Mucosa of descending colon (tissue), 3 donors: ENCODE measurements around the gene GGNBP2. TPM values are rescaled to one million over a fixed set of nuclear protein-coding genes. Genes with fewer than 3 reads are reported as not detected.

Experiments
- ATAC-seq: fragments of 200-7000 bp; cut with Tn5 transposase; one replicate; pipeline ENCODE4 v1.9.1; 2020; ENCODE audit warnings: mild to moderate bottlenecking, moderate library complexity
- DNase-seq, 3 donors: peaks; one replicate each; pipeline ENCODE4 v3.0.0-alpha.2; 2020
- H3K36me3 ChIP-seq: fragments of 200-600 bp; one replicate; pipeline ENCODE4 v1.8.0; 2021; ENCODE audit warnings: low read depth, mild to moderate bottlenecking
- H3K4me1 ChIP-seq: fragments of 200-600 bp; one replicate; pipeline ENCODE4 v1.8.0; 2021; ENCODE audit warnings: low read depth, mild to moderate bottlenecking
- H3K4me3 ChIP-seq: fragments of 200-600 bp; one replicate; pipeline ENCODE4 v1.8.0; 2021; ENCODE audit warnings: mild to moderate bottlenecking
- H3K9me3 ChIP-seq: fragments of 200-600 bp; one replicate; pipeline ENCODE4 v1.8.0; 2021; ENCODE audit warnings: mild to moderate bottlenecking
- intact Hi-C, 2 donors: fragments of 100-400 bp; cut with DNase I in 1 of 2; cut with micrococcal nuclease in 1 of 2; formaldehyde crosslinking; loops; one replicate each; pipeline versions ENCODE4 v1.11.0 to v1.11.1; 2022; cut with DNase I, micrococcal nuclease
- total RNA-seq, 3 donors: library from RNA; stranded (reverse); fragmentation: NEBNext Ultra II Directional in 2 of 3; extraction: Animal tissue kit (Norgen Biotek cat#: 25700) in 2 of 3; gene quantifications; one replicate each; pipeline versions ENCODE4 v1.2.1 to v1.2.4, GENCODE V29; 2021 to 2023
- TF ChIP-seq, protein P1 (sequence below): fragments of 200-600 bp; IDR thresholded peaks from one replicate; pipeline ENCODE4 v1.8.0; 2022; ENCODE audit warnings: antibody characterized with exemption, mild to moderate bottlenecking
- donor health status: DM: no; HTN: no; CAD: no; lungs with moderate emphysema.
- donor health status: DM: no; HTN: no; CAD: no.
- donor health status: DM: no; HTN: yes; CAD: no.

Gene GGNBP2
- total RNA-seq, 3 donors from 2014 or later, result 80.4 to 93.4 (median 90.7) TPM

DNA sequence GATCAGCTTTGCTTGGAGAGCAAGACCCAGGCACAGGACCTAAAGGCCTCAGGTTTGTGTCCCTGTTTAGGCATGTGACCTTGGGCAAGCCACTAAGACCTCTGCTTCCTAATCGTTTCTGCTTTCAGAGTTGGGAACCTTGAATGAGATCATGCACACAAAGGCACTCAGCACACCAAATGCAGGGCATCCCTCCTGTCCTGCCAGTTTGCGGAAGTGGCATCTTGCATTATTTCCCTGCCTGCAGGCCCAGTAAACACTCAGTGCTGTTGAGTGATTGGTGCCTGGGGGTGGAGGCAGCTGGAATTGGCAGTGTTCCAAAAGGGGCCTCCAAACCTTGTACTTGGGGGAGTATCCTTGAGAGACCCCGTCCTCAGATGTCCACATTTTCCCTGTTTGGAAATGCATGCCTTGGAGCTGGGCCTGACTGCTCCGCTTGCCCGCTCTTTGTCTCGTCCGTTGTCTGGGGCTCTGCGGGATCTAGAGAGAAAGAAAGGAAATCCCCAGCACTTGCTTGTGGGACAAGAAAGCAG lies 85.3 kb downstream of the GGNBP2 start:
- Histone ChIP-seq H3K9me3 (no peaks in the 10 kb centered on the region), H3K36me3 (no peaks in the 10 kb centered on the region), H3K4me3 (no peak overlapping the region), H3K4me1 (no peaks in the 10 kb centered on the region)
- DNase-seq (no peak), ATAC-seq (no peak)
- TF ChIP-seq, protein P1, sequence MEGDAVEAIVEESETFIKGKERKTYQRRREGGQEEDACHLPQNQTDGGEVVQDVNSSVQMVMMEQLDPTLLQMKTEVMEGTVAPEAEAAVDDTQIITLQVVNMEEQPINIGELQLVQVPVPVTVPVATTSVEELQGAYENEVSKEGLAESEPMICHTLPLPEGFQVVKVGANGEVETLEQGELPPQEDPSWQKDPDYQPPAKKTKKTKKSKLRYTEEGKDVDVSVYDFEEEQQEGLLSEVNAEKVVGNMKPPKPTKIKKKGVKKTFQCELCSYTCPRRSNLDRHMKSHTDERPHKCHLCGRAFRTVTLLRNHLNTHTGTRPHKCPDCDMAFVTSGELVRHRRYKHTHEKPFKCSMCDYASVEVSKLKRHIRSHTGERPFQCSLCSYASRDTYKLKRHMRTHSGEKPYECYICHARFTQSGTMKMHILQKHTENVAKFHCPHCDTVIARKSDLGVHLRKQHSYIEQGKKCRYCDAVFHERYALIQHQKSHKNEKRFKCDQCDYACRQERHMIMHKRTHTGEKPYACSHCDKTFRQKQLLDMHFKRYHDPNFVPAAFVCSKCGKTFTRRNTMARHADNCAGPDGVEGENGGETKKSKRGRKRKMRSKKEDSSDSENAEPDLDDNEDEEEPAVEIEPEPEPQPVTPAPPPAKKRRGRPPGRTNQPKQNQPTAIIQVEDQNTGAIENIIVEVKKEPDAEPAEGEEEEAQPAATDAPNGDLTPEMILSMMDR, result no peak
- intact Hi-C loops, result loop anchor here in 1 of 2 donors (10.0 kb wide), 1 partner anchor 425 kb away; no protein-coding TSS in a partner anchor

DNA sequence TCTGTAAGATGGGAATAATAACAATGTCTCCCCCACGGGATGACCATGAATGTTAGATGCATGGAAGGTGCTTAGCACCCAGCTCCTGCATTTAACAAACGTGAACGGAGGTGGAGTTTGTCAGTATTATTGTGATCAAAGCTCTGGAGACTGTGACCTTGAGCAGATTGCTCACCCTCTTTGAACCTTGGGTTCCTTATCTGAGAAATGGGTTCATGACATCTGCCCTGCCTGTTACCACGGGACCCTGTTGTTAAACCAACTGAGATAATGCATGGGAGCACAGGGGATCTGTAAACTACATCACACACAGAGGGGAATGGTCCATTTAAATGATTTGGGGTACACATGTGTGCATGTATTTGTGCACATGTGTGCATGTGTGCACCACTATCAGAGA lies 86.3 kb downstream of the GGNBP2 start:
- intact Hi-C loops, result no loop called here
- Histone ChIP-seq H3K4me1 (no peaks in the 10 kb centered on the region), H3K9me3 (no peaks in the 10 kb centered on the region), H3K4me3 (no peak overlapping the region), H3K36me3 (no peaks in the 10 kb centered on the region)
- DNase-seq (no peak), ATAC-seq (no peak)
- TF ChIP-seq, protein P1, result no peak

DNA sequence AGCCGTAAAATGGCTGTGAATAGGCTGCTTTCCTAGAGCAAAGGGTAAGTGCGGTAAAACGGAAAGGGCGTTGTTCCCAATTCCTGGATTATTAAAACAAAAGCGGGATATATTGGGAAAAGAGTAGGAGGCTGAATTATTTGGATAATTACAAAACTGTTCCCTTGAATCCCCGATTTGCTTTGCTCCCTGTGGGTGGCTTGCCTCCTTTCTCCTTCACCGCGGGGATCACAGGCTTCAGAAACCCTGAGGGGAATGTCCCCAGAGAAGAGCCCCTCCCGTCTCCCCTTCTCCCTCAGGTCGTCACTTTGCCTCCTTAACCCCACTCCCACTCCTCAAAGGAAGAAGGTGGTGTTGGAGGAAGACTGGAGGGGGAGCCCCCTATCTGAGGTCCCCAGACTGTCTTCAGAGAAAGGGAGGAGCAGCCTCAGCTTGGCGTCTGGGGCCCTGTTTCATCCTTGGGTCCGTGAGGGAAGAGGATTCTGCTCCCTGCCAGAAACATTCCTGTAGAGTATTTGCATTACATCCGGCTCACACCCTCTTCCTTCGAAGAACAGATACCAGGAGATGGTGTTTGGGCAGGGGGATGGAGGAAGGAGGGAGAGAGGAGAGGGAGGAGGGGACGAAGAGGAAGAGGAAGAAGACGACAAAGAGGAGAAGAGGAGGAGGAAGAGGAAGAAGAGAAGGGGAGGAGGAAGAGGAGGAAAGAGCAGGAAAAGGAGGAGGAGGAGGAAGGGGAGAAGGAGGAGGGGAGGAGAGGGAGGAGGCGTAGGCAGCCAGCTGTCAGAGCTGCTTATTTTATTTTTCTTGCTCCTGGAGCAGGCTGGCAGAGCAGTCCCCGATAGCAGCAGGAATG lies 88.4 kb downstream of the GGNBP2 start:
- TF ChIP-seq, protein P1, result no peak
- intact Hi-C loops, result no loop called here
- Histone ChIP-seq H3K36me3 (no peaks in the 10 kb centered on the region), H3K9me3 (no peaks in the 10 kb centered on the region), H3K4me1 (no peaks in the 10 kb centered on the region), H3K4me3 (no peak overlapping the region)
- DNase-seq, result no peak
- no peak for ATAC-seq

Other genes starting within 250 kb of the GGNBP2 start
- 1 to 10 TPM in 1 of 3 donors, not detected in 2; 4.4 TPM for gene TBC1D3G, start 221.0 kb upstream of the GGNBP2 start, total RNA-seq
- not detected for gene TBC1D3H, start 156.5 kb upstream of the GGNBP2 start, total RNA-seq
- 10 to 100 TPM; 19.8 to 28.0 (median 21.2) TPM for gene ZNHIT3, start 58.2 kb upstream of the GGNBP2 start, total RNA-seq
- gene MYO19, start 10.1 kb upstream of the GGNBP2 start, total RNA-seq, result 100 to 1,000 TPM in 1 of 3 donors, 10 to 100 TPM in 2; 67.5 to 103 (median 93.4) TPM
- 10 to 100 TPM in 1 of 3 donors, 1 to 10 TPM in 2; 4.6 to 10.2 (median 7.0) TPM for gene PIGW, start 9.9 kb upstream of the GGNBP2 start, total RNA-seq
- 100 to 1,000 TPM; 146 to 295 (median 162) TPM for gene DHRS11, start 47.0 kb downstream of the GGNBP2 start, total RNA-seq
- 10 to 100 TPM in 1 of 3 donors, 1 to 10 TPM in 2; 8.2 to 12.8 (median 8.3) TPM for gene MRM1, start 56.7 kb downstream of the GGNBP2 start, total RNA-seq